CD8-positive, alpha-beta memory T cell (primary cell): ENCODE measurements around the gene ZNF783. TPM values are rescaled to one million over a fixed set of nuclear protein-coding genes. Genes with fewer than 3 reads are reported as not detected.
"Not testable (repeated sequence)": the region's sequence is repeated elsewhere in the genome, so short reads cannot be mapped to it uniquely, and the experiment has no call there.

Experiments used
- CTCF ChIA-PET: fragments of 350-600 bp; sonication (Branson Sonifier 250); formaldehyde crosslinking; loops from one replicate; lab custom pipeline; 2021; ENCODE audit warnings: antibody characterized with exemption; lab: Charles Lee
- POLR2A ChIA-PET: fragments of 350-600 bp; sonication (Branson Sonifier 250); formaldehyde crosslinking; loops from one replicate; lab custom pipeline; 2021; ENCODE audit warnings: antibody characterized with exemption; lab: Charles Lee
- DNase-seq, 5 donors: peaks; one replicate each; pipeline versions ENCODE4 v3.0.0 to v3.0.0-alpha.2; 2020 to 2022; ENCODE audit warnings: mixed read lengths in 1 of 5
- H3K27ac ChIP-seq: one replicate; pipeline ENCODE4 v1.7.0; 2013; ENCODE audit warnings: low read depth, mild to moderate bottlenecking, low read length, moderate library complexity
- H3K27me3 ChIP-seq: 2 replicates; pipeline ENCODE4 v1.7.0; 2013; ENCODE audit warnings: low read length, mild to moderate bottlenecking; ENCODE audit not compliant: insufficient read depth, poor library complexity, severe bottlenecking
- H3K36me3 ChIP-seq: 2 replicates; pipeline ENCODE4 v1.7.0; 2013; ENCODE audit warnings: mild to moderate bottlenecking, low read length, moderate library complexity; ENCODE audit not compliant: insufficient read depth
- H3K4me1 ChIP-seq: 2 replicates; pipeline ENCODE4 v1.7.0; 2013; ENCODE audit warnings: mild to moderate bottlenecking, low read length, moderate library complexity; ENCODE audit not compliant: insufficient read depth
- H3K4me3 ChIP-seq: 2 replicates; pipeline ENCODE4 v1.7.0; 2013; ENCODE audit warnings: mild to moderate bottlenecking, low read length
- H3K9me3 ChIP-seq: 2 replicates; pipeline ENCODE4 v1.7.0; 2013; ENCODE audit warnings: mild to moderate bottlenecking, low read length
- H3K27ac Mint-ChIP-seq, 8 donors: one replicate each; pipeline ENCODE4 v1.8.0; 2020 to 2021; ENCODE audit warnings: mixed read lengths in 8 of 8, mild to moderate bottlenecking in 6 of 8, inconsistent platforms in 3 of 8, moderate library complexity in 3 of 8
- H3K27me3 Mint-ChIP-seq, 2 donors: one replicate each; pipeline ENCODE4 v1.8.0; 2020 to 2021; ENCODE audit warnings: mixed read lengths in 2 of 2, mild to moderate bottlenecking in 1 of 2, moderate library complexity in 1 of 2
- H3K36me3 Mint-ChIP-seq, 3 donors: one replicate each; pipeline ENCODE4 v1.8.0; 2020 to 2021; ENCODE audit warnings: mixed read lengths in 3 of 3, inconsistent platforms in 1 of 3, mild to moderate bottlenecking in 1 of 3
- H3K4me1 Mint-ChIP-seq, 3 donors: one replicate each; pipeline ENCODE4 v1.8.0; 2020 to 2021; ENCODE audit warnings: mixed read lengths in 3 of 3, inconsistent platforms in 1 of 3, mild to moderate bottlenecking in 1 of 3
- H3K4me3 Mint-ChIP-seq, 7 donors: one replicate each; pipeline ENCODE4 v1.8.0; 2020 to 2021; ENCODE audit warnings: mixed read lengths in 7 of 7, mild to moderate bottlenecking in 6 of 7, moderate library complexity in 4 of 7, inconsistent platforms in 2 of 7
- H3K9me3 Mint-ChIP-seq, 5 donors: one replicate each; pipeline ENCODE4 v1.8.0; 2020 to 2022; ENCODE audit warnings: mixed read lengths in 5 of 5, mild to moderate bottlenecking in 3 of 5, moderate library complexity in 2 of 5, inconsistent platforms in 1 of 5
- polyA plus RNA-seq: library from polyadenylated mRNA; unstranded; fragments of 300-500 nt; fragmentation: Illumina TruSeq; gene quantifications from one replicate; pipeline ENCODE4 v1.2.3, GENCODE V29; 2021
- total RNA-seq, 2 experiments: library from RNA; stranded (reverse); gene quantifications; one replicate each; pipeline ENCODE4 v1.2.3, GENCODE V29; 2021

Gene ZNF783
- total and polyA plus RNA-seq, 3 experiments from 2014 or later, result 5.0 to 20.4 (median 19.7) TPM

DNA sequence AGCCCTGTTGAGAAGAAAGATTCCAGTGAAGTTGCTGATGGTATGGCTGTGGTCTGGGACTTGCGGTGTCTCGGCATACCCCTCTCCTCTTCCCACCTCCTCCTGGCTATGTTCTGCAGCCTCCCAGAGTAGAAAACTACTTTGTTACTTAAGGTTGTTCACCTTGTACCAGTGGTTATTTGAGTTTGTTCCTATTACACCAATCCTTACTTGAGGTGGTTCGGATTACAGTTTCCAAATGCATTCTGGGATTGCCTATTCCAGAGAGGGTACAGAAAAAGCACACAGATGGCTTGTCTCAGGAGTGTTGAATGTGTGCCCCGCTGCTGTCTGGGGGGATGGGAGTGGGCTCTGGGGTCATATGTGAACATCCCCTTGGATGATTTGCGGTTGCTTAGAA, 6.8 kb upstream of the ZNF783 start:
- H3K4me1 Mint-ChIP-seq, result peaks cover 0 to 8% (median 0%) of the 10 kb centered on the region in 3 donors
- H3K27me3 Mint-ChIP-seq, result no peaks in the 10 kb centered on the region
- Histone ChIP-seq H3K4me1 (no peaks in the 10 kb centered on the region), H3K4me3 (no peak overlapping the region), H3K9me3 (no peaks in the 10 kb centered on the region), H3K36me3 (peaks cover 38% of the 10 kb centered on the region), H3K27ac (no peak overlapping the region), H3K27me3 (no peaks in the 10 kb centered on the region)
- H3K27ac Mint-ChIP-seq, result peak overlapping the region in 2 of 8 donors; percentile 19 to 51
- ChIA-PET CTCF (no interaction called here), POLR2A (no interaction called here)
- no peak for DNase-seq
- H3K4me3 Mint-ChIP-seq, result no peak overlapping the region
- peaks cover 0 to 56% (median 16%) of the 10 kb centered on the region in 3 donors for H3K36me3 Mint-ChIP-seq
- H3K9me3 Mint-ChIP-seq, result no peaks in the 10 kb centered on the region

DNA sequence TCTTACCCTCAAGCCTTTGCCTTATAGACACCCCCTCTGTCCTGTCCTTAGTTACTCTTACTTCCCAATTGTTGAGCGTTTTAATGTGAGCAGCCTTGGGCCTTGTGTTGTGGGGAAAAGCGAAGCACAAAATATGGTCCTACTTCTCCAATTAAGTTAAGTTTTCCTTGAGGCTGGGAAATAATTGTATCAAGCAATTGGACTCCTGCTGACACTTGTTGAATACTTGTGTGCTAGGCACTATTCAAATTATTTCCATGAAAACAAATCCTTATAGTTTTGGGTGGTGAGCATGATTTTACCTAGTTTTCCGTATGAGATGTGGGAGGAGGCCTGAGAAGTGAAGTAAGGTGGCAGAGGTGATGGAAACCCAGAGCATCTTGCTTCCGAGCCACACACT, 5.4 kb upstream of the ZNF783 start:
- CTCF ChIA-PET, result no interaction called here

DNA sequence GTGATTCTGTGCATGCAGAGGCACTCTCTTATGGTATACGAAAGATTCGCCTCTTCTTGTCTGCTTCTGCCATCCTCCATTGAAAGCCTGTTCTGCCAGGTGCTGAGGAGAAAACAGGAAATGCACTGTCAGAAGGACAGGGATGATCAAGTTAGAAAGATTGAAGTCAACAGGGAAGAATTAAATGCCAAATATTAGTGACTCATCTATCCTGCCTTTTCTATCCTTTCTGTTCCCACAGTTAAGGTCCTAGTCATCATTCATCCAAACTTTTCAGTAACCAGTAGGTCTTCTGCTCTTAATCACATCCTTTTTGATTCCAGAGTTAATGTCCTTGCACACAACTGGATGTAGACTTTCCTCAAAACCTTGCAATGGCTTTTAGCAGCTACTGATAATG, 4.8 kb upstream of the ZNF783 start:
- no peaks in the 10 kb centered on the region for H3K9me3 ChIP-seq
- H3K36me3 ChIP-seq, result peaks cover 27% of the 10 kb centered on the region
- Mint-ChIP-seq H3K27me3 (no peaks in the 10 kb centered on the region), H3K9me3 (no peaks in the 10 kb centered on the region), H3K36me3 (peaks cover 0 to 43% (median 14%) of the 10 kb centered on the region in 3 donors), H3K4me3 (no peak overlapping the region), H3K27ac (peak overlapping the region in 3 of 8 donors; percentile 2 to 82 (median 21)), H3K4me1 (peaks cover 6 to 17% (median 8%) of the 10 kb centered on the region in 3 donors)
- DNase-seq, result no peak
- H3K4me1 ChIP-seq, result peaks cover 6% of the 10 kb centered on the region
- ChIA-PET CTCF (no interaction called here), POLR2A (no interaction called here)
- H3K27me3 ChIP-seq, result no peaks in the 10 kb centered on the region
- no peak overlapping the region for H3K4me3 ChIP-seq
- no peak overlapping the region for H3K27ac ChIP-seq

More for the DNA sequence above, 5.4 kb upstream of the ZNF783 start:
- H3K27me3 ChIP-seq, result no peaks in the 10 kb centered on the region
- Mint-ChIP-seq H3K4me1 (peaks cover 5 to 15% (median 6%) of the 10 kb centered on the region in 3 donors), H3K36me3 (peaks cover 0 to 48% (median 16%) of the 10 kb centered on the region in 3 donors), H3K27me3 (no peaks in the 10 kb centered on the region), H3K9me3 (no peaks in the 10 kb centered on the region), H3K27ac (peak overlapping the region in 1 of 8 donors; percentile 54), H3K4me3 (peak overlapping the region in 1 of 7 donors; percentile 31)
- no peak overlapping the region for H3K4me3 ChIP-seq
- no peak for DNase-seq
- H3K4me1 ChIP-seq, result peaks cover 5% of the 10 kb centered on the region
- no peak overlapping the region for H3K27ac ChIP-seq
- no peaks in the 10 kb centered on the region for H3K9me3 ChIP-seq
- POLR2A ChIA-PET, result no interaction called here
- H3K36me3 ChIP-seq, result peaks cover 32% of the 10 kb centered on the region

DNA sequence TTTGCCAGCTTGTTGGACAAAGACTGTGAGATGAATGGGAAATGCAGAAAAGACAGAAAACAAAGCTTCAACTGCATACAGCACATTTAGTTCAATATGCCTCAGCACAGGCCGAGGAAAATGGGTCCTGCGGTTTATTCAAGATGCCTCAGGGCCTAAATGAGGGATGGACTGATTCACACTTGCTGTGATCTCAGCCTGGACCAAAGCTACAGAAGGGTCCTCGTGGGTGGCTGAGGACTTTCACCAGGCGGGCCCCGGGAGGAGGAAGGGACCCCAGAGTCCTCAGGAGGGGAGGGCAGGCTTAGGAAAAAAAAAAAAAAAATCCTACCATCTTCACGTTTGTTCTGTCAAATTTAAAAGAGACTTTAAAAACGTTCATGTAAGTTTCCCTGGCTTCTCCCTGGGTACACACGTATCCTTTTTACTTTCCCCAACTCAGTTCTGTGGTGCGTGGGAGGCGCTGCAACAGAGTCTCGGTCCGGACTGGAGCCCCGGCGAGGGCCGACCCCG, 624 bp upstream of the ZNF783 start:
- ChIA-PET POLR2A (interaction anchor here (0.5 to 2.1 kb wide), 5 partner anchors 23 to 364 kb away, joined by 3 to 26 read pairs (median 7); partner anchors contain the start of gene ZNF777), CTCF (interaction anchor here (0.6 to 3.9 kb wide), 19 partner anchors 10 to 235 kb away, joined by 3 to 46 read pairs (median 4); partner anchors contain the start of genes ZNF212, ZNF282 and ZNF398)
- peak overlapping the region; percentile 79 to 89 (median 87) for H3K4me3 Mint-ChIP-seq
- Histone ChIP-seq H3K4me3 (peak overlapping the region; percentile 75), H3K9me3 (no peaks in the 10 kb centered on the region), H3K4me1 (peaks cover 24% of the 10 kb centered on the region), H3K27me3 (no peaks in the 10 kb centered on the region), H3K27ac (peak overlapping the region; percentile 50), H3K36me3 (peaks cover 6% of the 10 kb centered on the region)
- peak overlapping the region; percentile 87 to 97 (median 93) for H3K27ac Mint-ChIP-seq
- no peaks in the 10 kb centered on the region for H3K27me3 Mint-ChIP-seq
- H3K4me1 Mint-ChIP-seq, result peaks cover 27 to 50% (median 36%) of the 10 kb centered on the region in 3 donors
- no peak for DNase-seq
- H3K36me3 Mint-ChIP-seq, result peaks cover 0 to 26% (median 5%) of the 10 kb centered on the region in 3 donors
- no peaks in the 10 kb centered on the region for H3K9me3 Mint-ChIP-seq

DNA sequence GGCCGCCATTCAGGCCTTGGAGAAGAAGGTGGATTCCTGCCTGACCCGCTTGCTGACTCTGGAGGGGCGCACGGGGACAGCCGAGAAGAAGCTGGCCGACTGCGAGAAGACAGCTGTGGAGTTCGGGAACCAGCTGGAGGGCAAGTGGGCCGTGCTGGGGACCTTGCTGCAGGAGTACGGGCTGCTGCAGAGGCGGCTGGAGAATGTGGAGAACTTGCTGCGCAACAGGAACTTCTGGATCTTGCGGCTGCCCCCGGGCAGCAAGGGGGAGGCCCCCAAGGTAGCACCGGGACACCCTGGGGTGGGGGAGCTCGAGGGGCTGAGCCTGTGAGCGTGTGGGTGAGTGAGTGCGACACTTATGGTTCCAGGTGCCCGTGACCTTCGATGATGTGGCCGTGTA, 4.5 kb downstream of the ZNF783 start:
- H3K9me3 ChIP-seq, result no peaks in the 10 kb centered on the region
- H3K36me3 ChIP-seq, result peaks cover 24% of the 10 kb centered on the region
- Mint-ChIP-seq H3K4me1 (peaks cover 26 to 55% (median 36%) of the 10 kb centered on the region in 3 donors), H3K4me3 (no peak overlapping the region), H3K9me3 (no peaks in the 10 kb centered on the region), H3K27me3 (no peaks in the 10 kb centered on the region), H3K36me3 (peaks cover 16 to 64% (median 21%) of the 10 kb centered on the region in 3 donors), H3K27ac (peak overlapping the region in 2 of 8 donors; percentile 2 to 3)
- CTCF ChIA-PET, result no interaction called here
- DNase-seq, result no peak
- POLR2A ChIA-PET, result interaction anchor here (1.3 kb wide), 1 partner anchor 18 kb away, joined by 4 read pairs; no protein-coding TSS in a partner anchor
- H3K27me3 ChIP-seq, result no peaks in the 10 kb centered on the region
- H3K27ac ChIP-seq, result no peak overlapping the region
- H3K4me3 ChIP-seq, result no peak overlapping the region
- H3K4me1 ChIP-seq, result peaks cover 20% of the 10 kb centered on the region

DNA sequence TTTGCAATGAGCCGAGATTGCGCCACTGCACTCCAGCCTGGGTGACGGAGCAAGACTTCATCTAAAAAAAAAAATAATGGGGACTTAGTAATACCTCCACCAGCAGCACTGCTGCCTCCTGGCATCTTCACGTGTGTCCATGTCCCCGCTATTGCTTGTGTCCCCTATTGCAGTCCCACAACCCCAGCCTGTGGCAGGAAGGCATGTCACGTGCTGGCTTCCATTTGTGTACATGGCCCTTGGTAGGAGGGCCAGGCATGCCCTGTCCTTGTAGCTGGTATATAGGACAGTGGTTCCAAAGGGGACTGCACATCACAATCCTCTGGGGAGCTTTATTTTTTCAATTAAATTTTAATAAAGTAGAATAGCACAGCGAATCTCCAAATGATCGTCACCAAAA, 5.7 kb downstream of the ZNF783 start:
- peaks cover 14% of the 10 kb centered on the region for H3K4me1 ChIP-seq
- Mint-ChIP-seq H3K36me3 (peaks cover 16 to 73% (median 21%) of the 10 kb centered on the region in 3 donors), H3K9me3 (no peaks in the 10 kb centered on the region), H3K4me3 (peak overlapping the region in 1 of 7 donors; percentile 82), H3K4me1 (peaks cover 23 to 50% (median 30%) of the 10 kb centered on the region in 3 donors), H3K27ac (peak overlapping the region in 1 of 8 donors; percentile 7), H3K27me3 (no peaks in the 10 kb centered on the region)
- H3K4me3 ChIP-seq, result no peak overlapping the region
- ChIA-PET POLR2A (no interaction called here), CTCF (no interaction called here)
- DNase-seq, result no peak
- H3K9me3 ChIP-seq, result no peaks in the 10 kb centered on the region
- no peak overlapping the region for H3K27ac ChIP-seq
- peaks cover 24% of the 10 kb centered on the region for H3K36me3 ChIP-seq
- no peaks in the 10 kb centered on the region for H3K27me3 ChIP-seq

DNA sequence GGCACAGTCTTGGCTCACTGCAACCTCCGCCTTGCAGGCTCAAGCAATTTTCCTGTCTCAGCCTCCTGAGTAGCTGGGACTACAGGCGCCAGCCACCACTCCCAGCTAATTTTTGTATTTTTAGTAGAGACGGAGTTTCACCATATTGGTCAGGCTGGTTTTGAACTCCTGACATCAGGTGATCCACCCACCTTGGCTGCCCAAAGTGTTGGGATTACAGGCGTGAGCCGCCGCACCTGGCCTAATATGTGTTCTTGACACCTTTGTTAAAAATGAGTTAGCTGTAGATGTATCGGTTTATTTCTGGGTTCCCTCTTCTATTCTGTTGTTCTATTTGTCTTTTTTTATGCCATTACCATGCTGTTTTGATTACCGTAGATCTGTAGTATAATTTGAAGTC, 12.4 kb downstream of the ZNF783 start:
- CTCF ChIA-PET, result interaction anchor here (1.9 kb wide), 1 partner anchor 10 kb away, joined by 7 read pairs; no protein-coding TSS in a partner anchor
- H3K27me3 ChIP-seq, H3K27ac ChIP-seq, H3K4me3 ChIP-seq, H3K27me3 Mint-ChIP-seq, DNase-seq, H3K4me1 ChIP-seq, H3K27ac Mint-ChIP-seq, H3K9me3 ChIP-seq, H3K9me3 Mint-ChIP-seq, H3K4me3 Mint-ChIP-seq, POLR2A ChIA-PET: not testable (repeated sequence)
- H3K36me3 ChIP-seq, result peaks cover 20% of the 10 kb centered on the region
- peaks cover 10 to 16% (median 13%) of the 10 kb centered on the region in 3 donors for H3K4me1 Mint-ChIP-seq
- peaks cover 0 to 78% (median 27%) of the 10 kb centered on the region in 3 donors for H3K36me3 Mint-ChIP-seq

DNA sequence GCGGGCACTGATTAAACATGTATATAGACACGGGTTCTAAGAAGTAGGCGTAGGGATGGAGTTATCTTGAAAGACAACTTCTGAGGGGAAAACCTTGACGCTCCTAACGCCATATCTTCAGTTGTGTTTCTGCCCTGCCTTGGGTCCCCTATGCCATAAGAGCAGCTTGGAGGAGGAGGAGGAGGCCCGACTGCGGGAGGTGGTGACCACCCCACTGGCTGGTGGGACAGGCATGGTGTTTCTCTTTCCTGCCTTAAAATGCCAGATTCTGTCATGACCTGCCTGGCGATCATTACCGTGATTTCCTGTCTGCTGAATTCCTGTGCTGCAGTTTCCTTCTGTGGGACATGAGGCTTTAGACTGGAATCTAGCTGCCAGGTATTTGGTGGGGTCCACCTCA, 15.9 kb downstream of the ZNF783 start:
- ChIA-PET POLR2A (no interaction called here), CTCF (no interaction called here)
- H3K36me3 Mint-ChIP-seq, result peaks cover 0 to 69% (median 25%) of the 10 kb centered on the region in 3 donors

More for the DNA sequence above, 15.9 kb downstream of the ZNF783 start:
- H3K9me3 ChIP-seq, result no peaks in the 10 kb centered on the region
- H3K9me3 Mint-ChIP-seq, result no peaks in the 10 kb centered on the region
- H3K4me1 ChIP-seq, result no peaks in the 10 kb centered on the region
- H3K27me3 ChIP-seq, result no peaks in the 10 kb centered on the region
- H3K27ac ChIP-seq, result no peak overlapping the region
- H3K4me3 Mint-ChIP-seq, result no peak overlapping the region
- H3K27ac Mint-ChIP-seq, result no peak overlapping the region
- H3K36me3 ChIP-seq, result peaks cover 16% of the 10 kb centered on the region
- DNase-seq, result no peak
- H3K4me1 Mint-ChIP-seq, result peaks cover 11 to 15% (median 14%) of the 10 kb centered on the region in 3 donors
- no peaks in the 10 kb centered on the region for H3K27me3 Mint-ChIP-seq
- no peak overlapping the region for H3K4me3 ChIP-seq
